Neural progenitor cell (in vitro differentiated cells): ENCODE data around the gene ALK. TPM values are rescaled to one million over a fixed set of nuclear protein-coding genes. Genes with fewer than 3 reads are reported as not detected.

Source experiments
- DNase-seq: peaks from one replicate; pipeline ENCODE4 v3.0.0-alpha.2; 2016; ENCODE audit warnings: low spot score
- H2AFZ ChIP-seq: fragments of 200-600 bp; sonication (generic); replicated peaks from 2 replicates; pipeline ENCODE4 v1.6.1; 2016; ENCODE audit warnings: antibody characterized with exemption
- H3F3A ChIP-seq: fragments of 200-600 bp; sonication (generic); 2 replicates; pipeline ENCODE4 v1.6.1; 2016; ENCODE audit warnings: antibody characterized with exemption, low read depth
- H3K27ac ChIP-seq: fragments of 200-600 bp; sonication (generic); 2 replicates; pipeline ENCODE4 v1.5.1; 2016; ENCODE audit warnings: mild to moderate bottlenecking
- H3K27me3 ChIP-seq: fragments of 200-600 bp; sonication (generic); 2 replicates; pipeline ENCODE4 v1.6.1; 2016; ENCODE audit warnings: mild to moderate bottlenecking, moderate library complexity
- H3K36me3 ChIP-seq: fragments of 200-600 bp; sonication (generic); 2 replicates; pipeline ENCODE4 v1.5.1; 2016
- H3K4me1 ChIP-seq: fragments of 200-600 bp; sonication (generic); 2 replicates; pipeline ENCODE4 v1.6.1; 2016; ENCODE audit warnings: mixed run types
- H3K4me2 ChIP-seq: fragments of 200-600 bp; sonication (generic); 2 replicates; pipeline ENCODE4 v1.6.1; 2016
- H3K4me3 ChIP-seq: fragments of 200-600 bp; sonication (generic); 2 replicates; pipeline ENCODE4 v1.5.1; 2016
- H3K79me2 ChIP-seq: fragments of 200-600 bp; sonication (generic); 2 replicates; pipeline ENCODE4 v1.6.1; 2016; ENCODE audit warnings: low read depth
- H3K9ac ChIP-seq: fragments of 200-600 bp; sonication (generic); 2 replicates; pipeline ENCODE4 v1.6.1; 2016
- H3K9me3 ChIP-seq: fragments of 200-600 bp; sonication (generic); 2 replicates; pipeline ENCODE4 v1.5.1; 2016; ENCODE audit warnings: low read depth
- H4K20me1 ChIP-seq: fragments of 200-600 bp; sonication (generic); 2 replicates; pipeline ENCODE4 v1.6.1; 2016; ENCODE audit warnings: low read depth
- H3K27ac Mint-ChIP-seq: 3 replicates; pipeline ENCODE4 v1.8.0; 2021; ENCODE audit warnings: mixed read lengths
- H3K27me3 Mint-ChIP-seq: 2 replicates; pipeline ENCODE4 v1.8.0; 2022; ENCODE audit warnings: low read depth, mild to moderate bottlenecking, inconsistent platforms, moderate library complexity, mixed read lengths; ENCODE audit not compliant: insufficient read depth
- H3K36me3 Mint-ChIP-seq: 3 replicates; pipeline ENCODE4 v1.8.0; 2021; ENCODE audit warnings: mixed read lengths
- H3K4me1 Mint-ChIP-seq: 3 replicates; pipeline ENCODE4 v1.8.0; 2021; ENCODE audit warnings: mixed read lengths
- H3K4me3 Mint-ChIP-seq: 3 replicates; pipeline ENCODE4 v1.8.0; 2021; ENCODE audit warnings: mild to moderate bottlenecking, moderate library complexity, mixed read lengths
- H3K9me3 Mint-ChIP-seq: 3 replicates; pipeline ENCODE4 v1.8.0; 2020; ENCODE audit warnings: mixed read lengths
- CTCF ChIP-seq: fragments of 200-600 bp; sonication (generic); IDR thresholded peaks from 2 replicates; pipeline ENCODE4 v1.5.1; 2017; ENCODE audit warnings: antibody characterized with exemption, mild to moderate bottlenecking
- EZH2 ChIP-seq: fragments of 200-600 bp; sonication (generic); IDR thresholded peaks from 2 replicates; pipeline ENCODE4 v1.6.1; 2017; ENCODE audit warnings: antibody characterized with exemption, mild to moderate bottlenecking, moderate library complexity
- EZH2phosphoT487 ChIP-seq: fragments of 200-600 bp; sonication (generic); IDR thresholded peaks from 2 replicates; pipeline ENCODE4 v1.6.1; 2017; ENCODE audit warnings: antibody characterized with exemption
- total RNA-seq: library from RNA; depleted of rRNA; stranded (reverse); fragments of >200 nt; gene quantifications from 2 replicates; pipeline ENCODE4 v1.2.3, GENCODE V29; 2015; ENCODE audit warnings: low replicate concordance

The ALK gene
- total RNA-seq, 1 donor from 2014 or later, result not detected

- H3K36me3 ChIP-seq, result no peaks in the 10 kb centered on the region
- H3K27me3 Mint-ChIP-seq, result peaks cover 3% of the 10 kb centered on the region
- H3K27ac ChIP-seq, result no peak overlapping the region
- peaks cover 27% of the 10 kb centered on the region for H3K4me1 Mint-ChIP-seq
- H2AFZ ChIP-seq, result no peak overlapping the region
- H3K9me3 ChIP-seq, result no peaks in the 10 kb centered on the region
- no peaks in the 10 kb centered on the region for H4K20me1 ChIP-seq
- no peak overlapping the region for H3K27ac Mint-ChIP-seq
- H3K36me3 Mint-ChIP-seq, result no peaks in the 10 kb centered on the region
- H3K4me1 ChIP-seq, result peaks cover 12% of the 10 kb centered on the region
- no peaks in the 10 kb centered on the region for H3K27me3 ChIP-seq
- H3K4me3 Mint-ChIP-seq, result no peak overlapping the region
- H3K4me2 ChIP-seq, result no peak overlapping the region
- TF ChIP-seq EZH2 (no peak), CTCF (no peak)
- H3K9me3 Mint-ChIP-seq, result no peaks in the 10 kb centered on the region
- no peaks in the 10 kb centered on the region for H3F3A ChIP-seq
- H3K4me3 ChIP-seq, result no peak overlapping the region
- no peaks in the 10 kb centered on the region for H3K79me2 ChIP-seq
- H3K9ac ChIP-seq, result no peak overlapping the region
- no peak for DNase-seq
Observed at GRCh38 chr2:29425866-29426265, 495.5 kb downstream of the ALK start.

GRCh38 chr2:29423061-29423666 is 498.2 kb downstream of the ALK start:
- Mint-ChIP-seq H3K36me3 (no peaks in the 10 kb centered on the region), H3K27me3 (peaks cover 4% of the 10 kb centered on the region), H3K4me3 (no peak overlapping the region), H3K9me3 (no peaks in the 10 kb centered on the region), H3K4me1 (peaks cover 35% of the 10 kb centered on the region), H3K27ac (no peak overlapping the region)
- H3K27me3 ChIP-seq, result no peaks in the 10 kb centered on the region
- H3K4me1 ChIP-seq, result peaks cover 12% of the 10 kb centered on the region
- H3K4me3 ChIP-seq, result no peak overlapping the region
- H3K4me2 ChIP-seq, result peak overlapping the region; percentile 40
- H3K27ac ChIP-seq, result no peak overlapping the region
- DNase-seq, result peak; percentile 48
- no peaks in the 10 kb centered on the region for H3K9me3 ChIP-seq
- H3K9ac ChIP-seq, result no peak overlapping the region
- H2AFZ ChIP-seq, result no peak overlapping the region
- H3F3A ChIP-seq, result no peaks in the 10 kb centered on the region
- H3K36me3 ChIP-seq, result no peaks in the 10 kb centered on the region
- H3K79me2 ChIP-seq, result no peaks in the 10 kb centered on the region
- H4K20me1 ChIP-seq, result no peaks in the 10 kb centered on the region
- TF ChIP-seq EZH2 (no peak), CTCF (no peak), EZH2phosphoT487 (no peak)

GRCh38 chr2:29420999-29421782 is 500.2 kb downstream of the ALK start:
- no peak overlapping the region for H3K4me2 ChIP-seq
- no peaks in the 10 kb centered on the region for H3K9me3 ChIP-seq
- no peaks in the 10 kb centered on the region for H4K20me1 ChIP-seq
- no peaks in the 10 kb centered on the region for H3K9me3 Mint-ChIP-seq
- H3K4me1 ChIP-seq, result peaks cover 12% of the 10 kb centered on the region
- H3K9ac ChIP-seq, result no peak overlapping the region
- peak overlapping the region; percentile 5 for H2AFZ ChIP-seq
- no peak overlapping the region for H3K4me3 Mint-ChIP-seq
- no peak for DNase-seq
- peak overlapping the region; percentile 16 for H3K27ac Mint-ChIP-seq
- no peaks in the 10 kb centered on the region for H3F3A ChIP-seq
- H3K36me3 Mint-ChIP-seq, result no peaks in the 10 kb centered on the region
- H3K4me3 ChIP-seq, result no peak overlapping the region
- TF ChIP-seq EZH2phosphoT487 (no peak), CTCF (no peak), EZH2 (no peak)
- no peaks in the 10 kb centered on the region for H3K79me2 ChIP-seq
- peaks cover 35% of the 10 kb centered on the region for H3K4me1 Mint-ChIP-seq
- H3K27me3 Mint-ChIP-seq, result peaks cover 5% of the 10 kb centered on the region
- no peaks in the 10 kb centered on the region for H3K36me3 ChIP-seq
- no peak overlapping the region for H3K27ac ChIP-seq
- H3K27me3 ChIP-seq, result no peaks in the 10 kb centered on the region
